ENCODE data around the gene TMEM207. TPM values are rescaled to one million over a fixed set of nuclear protein-coding genes. Genes with fewer than 3 reads are reported as not detected.

The TMEM207 gene
- total RNA-seq, 1 experiment from 2014 or later: not detected

DNA sequence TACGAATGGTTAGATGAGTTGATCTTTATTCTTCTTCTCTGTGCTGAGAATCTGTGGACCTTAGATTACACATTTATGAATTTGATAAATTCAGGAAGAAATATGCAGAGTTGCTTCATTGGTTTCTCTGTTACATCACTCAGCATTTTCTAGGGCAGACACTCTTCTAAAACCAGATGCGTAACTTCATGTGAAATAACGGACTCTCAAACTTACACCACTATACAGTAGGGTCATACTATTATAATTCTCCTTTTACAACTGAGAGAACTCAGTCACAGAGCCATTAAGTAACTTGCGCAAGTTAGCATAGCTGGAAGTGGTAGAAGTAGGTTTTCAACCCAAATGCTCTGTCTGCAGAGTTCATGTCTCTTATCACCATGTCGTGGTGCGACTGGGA lies 5.7 kb downstream of the TMEM207 start:
- Histone ChIP-seq H3K23ac (ENCODE audit: insufficient read length, low read depth, low read length) (no peak overlapping the region), H4K20me1 (ENCODE audit: control insufficient read depth, insufficient read depth, insufficient read length) (no peaks in the 10 kb centered on the region), H3K4me2 (ENCODE audit: insufficient read depth, insufficient read length, low read length) (no peak overlapping the region), H3K9ac (ENCODE audit: extremely low read depth, insufficient read length, low read length) (no peak overlapping the region), H3K79me2 (ENCODE audit: insufficient read depth, low read length) (no peaks in the 10 kb centered on the region), H4K5ac (ENCODE audit: insufficient read length, low read depth, low read length) (no peak overlapping the region), H2AK5ac (ENCODE audit: insufficient read length, low read length) (no peak overlapping the region), H3K23me2 (ENCODE audit: insufficient read length, low read depth, low read length, poor library complexity, severe bottlenecking) (no peaks in the 10 kb centered on the region), H3K79me1 (ENCODE audit: insufficient read depth, low read depth, low read length, poor library complexity, severe bottlenecking) (no peaks in the 10 kb centered on the region), H2BK12ac (ENCODE audit: insufficient read length, low read depth, low read length) (no peak overlapping the region), H3K56ac (ENCODE audit: insufficient read length, low read depth, low read length) (no peak overlapping the region), H4K91ac (ENCODE audit: insufficient read length, low read depth, low read length) (no peak overlapping the region), H3T11ph (ENCODE audit: low read length) (no peak overlapping the region), H2BK15ac (ENCODE audit: low read depth, low read length) (no peak overlapping the region), H3K9me3 (ENCODE audit: control insufficient read depth, low read depth, low read length) (no peaks in the 10 kb centered on the region), H3K14ac (ENCODE audit: insufficient read depth, low read length) (no peak overlapping the region), H4K8ac (replicated peaks; ENCODE audit: insufficient read length, low read depth, low read length) (no peak overlapping the region), H3K4ac (ENCODE audit: low read depth, low read length) (no peak overlapping the region), H3K4me1 (ENCODE audit: insufficient read depth, low read length) (no peaks in the 10 kb centered on the region), H2BK20ac (ENCODE audit: low read depth, low read length, poor library complexity, severe bottlenecking) (no peak overlapping the region), H2AFZ (ENCODE audit: low read length) (no peak overlapping the region), H3K27me3 (ENCODE audit: insufficient read depth, low read length) (no peaks in the 10 kb centered on the region), H2BK120ac (ENCODE audit: low read depth, low read length, poor library complexity, severe bottlenecking) (no peak overlapping the region), H3K27ac (ENCODE audit: insufficient read length, low read depth, low read length) (no peak overlapping the region), H3K18ac (ENCODE audit: insufficient read length, low read depth, low read length) (no peak overlapping the region), H2BK5ac (ENCODE audit: insufficient read length, low read length) (no peak overlapping the region)
- no peaks in the 10 kb centered on the region; the same call in 1 of the 2 replicates for H3K27me3 Mint-ChIP-seq (ENCODE audit: low read depth)
- H3K4me3 Mint-ChIP-seq: no peak overlapping the region
- WGBS (ENCODE audit: extremely low coverage, insufficient read length, low lambda C conversion rate): no CpG with 5 or more reads among the region's 6 CpGs
- TF ChIP-seq, protein P1, sequence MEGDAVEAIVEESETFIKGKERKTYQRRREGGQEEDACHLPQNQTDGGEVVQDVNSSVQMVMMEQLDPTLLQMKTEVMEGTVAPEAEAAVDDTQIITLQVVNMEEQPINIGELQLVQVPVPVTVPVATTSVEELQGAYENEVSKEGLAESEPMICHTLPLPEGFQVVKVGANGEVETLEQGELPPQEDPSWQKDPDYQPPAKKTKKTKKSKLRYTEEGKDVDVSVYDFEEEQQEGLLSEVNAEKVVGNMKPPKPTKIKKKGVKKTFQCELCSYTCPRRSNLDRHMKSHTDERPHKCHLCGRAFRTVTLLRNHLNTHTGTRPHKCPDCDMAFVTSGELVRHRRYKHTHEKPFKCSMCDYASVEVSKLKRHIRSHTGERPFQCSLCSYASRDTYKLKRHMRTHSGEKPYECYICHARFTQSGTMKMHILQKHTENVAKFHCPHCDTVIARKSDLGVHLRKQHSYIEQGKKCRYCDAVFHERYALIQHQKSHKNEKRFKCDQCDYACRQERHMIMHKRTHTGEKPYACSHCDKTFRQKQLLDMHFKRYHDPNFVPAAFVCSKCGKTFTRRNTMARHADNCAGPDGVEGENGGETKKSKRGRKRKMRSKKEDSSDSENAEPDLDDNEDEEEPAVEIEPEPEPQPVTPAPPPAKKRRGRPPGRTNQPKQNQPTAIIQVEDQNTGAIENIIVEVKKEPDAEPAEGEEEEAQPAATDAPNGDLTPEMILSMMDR (conservative IDR thresholded peaks at IDR 0.05): no peak
- no peak overlapping the region for H3K27ac Mint-ChIP-seq
- H3K4me1 Mint-ChIP-seq: no peaks in the 10 kb centered on the region
- no peak for DNase-seq
- no peaks in the 10 kb centered on the region for H3K36me3 Mint-ChIP-seq (ENCODE audit: insufficient read depth in 1 of 3, low read depth in 3 of 3)
- H3K9me3 Mint-ChIP-seq: no peaks in the 10 kb centered on the region
